ENCODE measurements around the gene CDON.

DNA sequence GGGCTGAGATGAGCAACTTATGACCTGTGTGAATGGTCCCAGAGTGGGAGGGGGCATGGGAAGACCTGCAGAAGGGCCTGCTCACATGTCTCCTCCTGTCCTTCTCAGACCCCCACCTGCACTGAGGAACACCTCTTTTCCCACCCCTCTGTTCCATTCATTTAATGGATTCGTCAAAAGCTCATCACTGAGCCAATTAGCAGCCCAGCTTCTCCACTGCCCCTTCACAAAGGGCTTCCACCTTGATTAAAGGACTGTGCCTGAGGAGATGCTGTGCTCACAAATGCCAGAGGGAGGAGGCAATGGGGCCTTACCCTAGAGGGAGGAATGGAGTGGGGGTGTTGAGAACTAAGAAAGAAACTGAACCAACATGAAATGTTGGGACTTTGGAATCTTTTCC is 14.0 kb upstream of the CDON start:
- TF ChIP-seq EZH2 (IDR thresholded peaks at IDR 0.05; ENCODE audit: borderline replicate concordance, insufficient read depth, low read depth, low read length, poor library complexity, severe bottlenecking), result no peak
- TF ChIP-seq, protein P1, sequence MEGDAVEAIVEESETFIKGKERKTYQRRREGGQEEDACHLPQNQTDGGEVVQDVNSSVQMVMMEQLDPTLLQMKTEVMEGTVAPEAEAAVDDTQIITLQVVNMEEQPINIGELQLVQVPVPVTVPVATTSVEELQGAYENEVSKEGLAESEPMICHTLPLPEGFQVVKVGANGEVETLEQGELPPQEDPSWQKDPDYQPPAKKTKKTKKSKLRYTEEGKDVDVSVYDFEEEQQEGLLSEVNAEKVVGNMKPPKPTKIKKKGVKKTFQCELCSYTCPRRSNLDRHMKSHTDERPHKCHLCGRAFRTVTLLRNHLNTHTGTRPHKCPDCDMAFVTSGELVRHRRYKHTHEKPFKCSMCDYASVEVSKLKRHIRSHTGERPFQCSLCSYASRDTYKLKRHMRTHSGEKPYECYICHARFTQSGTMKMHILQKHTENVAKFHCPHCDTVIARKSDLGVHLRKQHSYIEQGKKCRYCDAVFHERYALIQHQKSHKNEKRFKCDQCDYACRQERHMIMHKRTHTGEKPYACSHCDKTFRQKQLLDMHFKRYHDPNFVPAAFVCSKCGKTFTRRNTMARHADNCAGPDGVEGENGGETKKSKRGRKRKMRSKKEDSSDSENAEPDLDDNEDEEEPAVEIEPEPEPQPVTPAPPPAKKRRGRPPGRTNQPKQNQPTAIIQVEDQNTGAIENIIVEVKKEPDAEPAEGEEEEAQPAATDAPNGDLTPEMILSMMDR (IDR thresholded peaks at IDR 0.05), result no peak
